Measurements from ENCODE around the gene PGM3.

PGM3 gene

DNA sequence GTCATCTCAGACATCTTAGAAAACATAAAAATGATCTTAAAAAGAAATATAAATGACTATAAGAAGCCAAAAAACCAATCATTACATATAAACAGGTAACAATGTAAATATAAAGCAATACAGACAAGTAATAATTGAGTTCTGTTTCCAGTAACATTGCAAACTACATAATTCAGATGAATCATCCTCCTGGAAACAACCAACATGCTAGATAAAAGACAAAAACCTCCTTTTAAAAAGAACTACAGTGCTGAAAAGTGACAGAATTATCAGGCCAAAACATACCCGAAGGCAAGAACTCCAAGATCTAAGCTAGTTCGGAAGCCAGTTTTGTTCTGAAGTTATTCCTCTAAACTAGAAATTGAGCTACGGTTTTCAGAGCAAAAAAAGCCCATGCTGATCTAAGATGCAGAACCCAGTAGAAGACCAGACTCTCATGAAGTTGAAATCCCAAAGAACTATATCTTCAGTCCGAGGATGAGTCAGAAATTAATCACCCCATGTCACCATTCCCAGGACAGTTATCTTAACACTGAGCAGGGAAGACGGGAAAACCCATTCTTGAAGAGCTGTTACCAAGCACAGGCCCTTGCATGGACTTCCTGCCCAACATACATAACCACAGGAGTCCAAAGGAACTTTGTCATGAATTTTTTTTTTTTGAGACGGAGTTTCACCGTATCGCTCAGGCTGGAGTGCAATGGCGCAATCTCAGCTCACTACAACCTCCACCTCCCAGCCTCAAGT lies 9.8 kb downstream of the PGM3 start:
- DNase-seq: no peak

DNA sequence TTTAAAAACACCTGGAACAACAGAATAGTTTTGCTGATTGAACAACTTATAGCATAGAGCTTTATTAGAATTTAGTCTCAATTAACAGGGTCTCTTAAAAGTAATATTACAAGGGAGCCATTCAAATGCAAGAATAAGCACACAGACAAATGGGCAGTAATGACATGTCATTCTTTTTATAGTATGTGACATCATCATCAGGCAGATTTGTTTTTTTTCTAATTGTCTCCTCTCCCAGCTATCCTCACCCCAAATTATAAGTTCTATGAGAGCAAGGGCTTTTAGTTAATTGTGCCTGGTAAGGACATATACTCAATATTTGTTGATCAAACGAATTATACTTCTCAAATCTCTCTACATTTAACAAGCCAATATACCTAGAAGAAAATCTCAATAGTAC lies 11.0 kb downstream of the PGM3 start:
- DNase-seq: no peak

DNA sequence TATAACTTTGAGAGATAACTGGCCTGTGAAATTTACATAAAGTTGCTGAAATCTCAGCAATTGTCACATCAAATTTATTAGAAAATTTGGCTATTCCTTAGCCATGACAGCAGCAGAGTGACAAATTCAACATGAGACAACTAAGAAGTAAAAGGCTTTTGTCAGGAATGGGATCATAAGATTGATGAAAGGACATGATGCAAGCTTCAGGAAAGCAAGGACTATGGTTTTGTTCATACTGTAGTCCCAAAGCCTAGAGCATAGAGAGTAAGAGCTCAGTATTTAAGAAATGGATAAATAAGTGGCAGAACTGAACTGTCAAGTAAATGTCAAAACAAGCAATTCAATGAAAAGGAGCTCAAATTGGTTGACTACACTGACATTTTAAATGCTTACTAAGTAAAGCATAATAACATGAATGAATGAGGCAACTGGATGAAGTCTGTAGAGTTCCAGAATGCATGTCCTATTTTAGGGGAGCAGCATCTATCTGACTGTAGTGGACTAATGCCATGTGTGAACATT lies 12.6 kb downstream of the PGM3 start:
- DNase-seq: no peak

DNA sequence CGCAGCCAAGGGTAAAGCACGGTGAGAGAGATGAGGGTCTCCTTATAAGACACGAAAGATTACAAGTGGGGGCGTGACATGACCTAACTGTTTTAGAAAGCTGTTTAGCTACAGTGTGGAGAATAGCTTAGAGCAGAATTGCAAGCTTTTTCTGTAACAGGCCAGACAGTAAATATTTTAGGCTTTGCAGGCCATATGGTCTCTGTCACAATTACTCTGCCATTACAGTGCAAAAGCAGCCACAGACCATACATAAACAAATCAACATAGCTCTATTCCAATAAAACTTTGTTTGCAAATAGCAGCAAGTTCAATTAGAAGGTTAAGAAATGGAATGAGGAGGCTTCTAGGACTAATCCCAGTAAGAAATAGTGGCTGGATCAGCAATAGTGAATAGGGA lies 16.8 kb downstream of the PGM3 start:
- no peak for DNase-seq

DNA sequence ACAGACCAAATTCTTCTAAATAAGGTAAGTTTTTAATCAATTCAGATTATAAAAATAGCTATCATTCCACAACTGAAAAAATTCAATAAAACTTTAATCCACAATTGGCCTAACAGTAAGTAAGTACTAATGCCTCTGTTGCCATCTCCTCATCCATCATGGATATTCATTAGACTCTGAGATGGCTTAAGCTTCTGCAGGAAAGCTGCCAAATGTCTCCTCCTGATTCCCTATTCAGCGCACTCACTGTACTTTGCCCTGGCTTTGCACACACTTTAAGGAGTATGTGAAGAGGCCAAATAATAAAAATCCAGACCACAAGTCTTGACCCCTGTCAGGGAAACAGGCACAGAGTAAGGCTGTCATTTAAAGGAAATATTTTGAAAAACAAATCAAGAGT lies 23.6 kb downstream of the PGM3 start:
- no peak for DNase-seq

DNA sequence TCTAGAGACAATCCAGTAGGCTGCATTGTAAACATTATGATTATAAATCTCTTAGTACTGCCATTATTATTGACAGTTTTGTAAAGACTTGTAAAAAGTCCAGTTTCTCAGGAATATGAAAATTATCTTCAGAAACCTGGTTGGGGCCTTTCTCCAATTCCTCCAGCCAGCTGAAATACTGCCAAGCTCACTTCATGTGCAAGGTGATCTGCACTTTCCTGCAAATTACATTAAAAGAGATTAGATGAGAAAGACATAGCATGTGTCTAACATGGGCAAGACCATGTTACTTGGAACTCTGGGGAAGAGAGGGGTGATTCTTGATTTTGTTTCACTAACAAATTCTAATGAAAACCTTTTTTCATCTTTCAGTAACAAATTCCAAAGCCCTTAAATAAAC lies 24.0 kb downstream of the PGM3 start:
- no peak for DNase-seq

DNA sequence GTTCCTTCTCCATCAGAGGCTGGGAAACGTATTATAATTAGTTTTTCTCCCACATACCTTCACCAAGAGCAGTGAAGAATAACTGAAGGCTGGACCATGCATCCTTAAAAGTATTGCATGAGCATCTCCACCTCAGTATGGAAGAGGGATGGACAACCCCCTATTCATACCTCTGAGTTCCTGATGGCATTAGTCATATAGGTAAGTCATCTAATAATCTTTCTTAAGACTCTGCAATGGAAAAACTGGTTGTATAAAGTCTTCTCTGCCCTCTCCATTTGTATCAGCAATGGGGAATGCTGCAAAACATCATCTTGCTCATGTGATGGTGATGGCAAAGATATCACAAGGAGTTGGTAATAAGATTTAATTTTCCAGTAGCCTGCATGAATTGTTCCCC lies 24.5 kb downstream of the PGM3 start:
- DNase-seq: no peak

DNA sequence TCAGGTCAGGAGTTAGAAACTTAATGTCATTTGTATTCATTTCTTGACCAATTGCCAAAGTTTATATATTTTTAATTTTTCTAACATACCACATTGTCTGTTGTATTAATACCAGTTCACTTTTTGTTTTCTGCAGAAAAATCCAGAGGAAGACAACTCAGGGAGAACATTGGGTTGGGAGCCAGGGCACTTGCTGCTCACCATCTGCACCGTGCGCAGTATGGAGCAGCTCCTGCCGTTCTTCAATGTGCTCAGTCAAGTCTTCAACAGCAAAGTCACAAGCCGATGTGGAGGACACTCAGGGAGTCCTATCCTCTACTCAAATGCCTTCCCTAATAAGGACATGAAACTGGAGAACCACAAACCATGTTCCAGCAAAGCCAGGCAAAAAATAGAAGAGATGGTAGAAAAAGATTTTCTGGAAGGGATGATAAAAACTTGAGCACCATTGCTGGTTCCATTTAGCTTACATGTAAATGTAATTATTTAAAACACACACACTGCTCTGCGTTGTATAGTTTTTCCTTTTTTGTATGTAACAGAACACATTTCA lies 25.3 kb downstream of the PGM3 start:
- DNase-seq: no peak

DNA sequence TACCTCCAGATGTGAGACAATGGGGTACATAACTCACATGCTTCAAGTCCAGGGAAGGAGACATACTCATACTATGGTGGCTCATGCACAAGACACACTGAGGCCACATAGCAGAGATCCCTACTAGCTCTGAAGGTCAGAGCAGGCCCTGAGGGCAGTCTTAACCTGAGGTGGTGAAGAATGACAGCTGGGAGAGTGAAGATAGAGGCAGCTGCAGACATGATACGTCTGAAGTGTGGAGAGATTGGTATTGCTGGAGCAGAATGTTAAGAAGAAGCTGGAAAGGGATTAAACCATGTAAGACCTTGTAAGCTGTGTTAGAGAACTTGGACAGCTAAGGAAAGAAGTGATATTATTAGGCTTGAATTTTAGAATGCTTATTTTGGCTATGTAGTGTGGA lies 32.9 kb downstream of the PGM3 start:
- DNase-seq: no peak

DNA sequence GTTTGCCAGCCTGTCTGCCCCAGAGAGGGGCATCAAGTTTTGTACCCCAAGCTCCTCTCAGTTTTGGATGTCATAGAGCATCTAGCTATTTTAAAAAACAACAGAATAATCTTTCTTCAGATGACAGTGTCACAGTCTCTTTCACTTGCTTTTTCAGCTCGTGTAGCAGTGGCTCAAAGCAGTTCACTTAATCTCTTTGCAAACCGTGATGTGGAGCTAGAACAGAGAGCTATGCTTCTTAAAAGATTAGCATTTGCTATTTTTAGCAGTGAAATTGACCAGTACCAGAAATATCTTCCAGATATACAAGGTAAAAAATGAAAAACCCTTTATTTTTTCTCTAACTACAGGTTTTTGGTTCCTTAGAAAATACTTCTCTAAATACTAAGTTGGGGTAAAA lies 37.3 kb downstream of the PGM3 start:
- DNase-seq: no peak

DNA sequence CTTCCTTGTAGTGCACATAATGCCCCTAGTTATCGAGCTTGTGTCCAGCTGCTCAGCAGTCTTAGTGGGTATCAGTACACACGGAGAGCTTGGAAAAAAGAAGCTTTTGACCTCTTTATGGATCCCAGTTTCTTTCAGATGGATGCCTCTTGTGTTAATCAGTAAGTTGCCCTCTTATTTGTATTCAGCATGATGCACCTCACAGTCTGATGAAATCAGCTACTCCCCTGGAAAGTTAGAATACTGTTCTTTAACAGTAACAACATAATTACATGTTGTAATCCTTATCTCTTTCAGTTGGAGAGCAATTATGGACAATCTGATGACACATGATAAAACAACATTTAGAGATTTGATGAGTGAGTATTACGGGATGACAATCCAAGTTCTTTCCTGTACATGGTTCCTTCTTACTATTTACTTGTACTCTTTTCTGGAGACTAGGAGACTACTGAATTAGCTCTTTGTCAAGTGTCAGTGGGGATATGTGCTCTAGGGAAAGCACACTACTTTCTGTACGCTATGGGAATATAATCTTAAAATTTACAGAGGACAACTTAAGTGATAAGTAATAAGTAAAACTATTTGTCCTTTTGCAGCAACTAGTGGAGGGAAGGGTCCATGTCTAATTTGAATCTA lies 39.1 kb downstream of the PGM3 start:
- DNase-seq: no peak

DNA sequence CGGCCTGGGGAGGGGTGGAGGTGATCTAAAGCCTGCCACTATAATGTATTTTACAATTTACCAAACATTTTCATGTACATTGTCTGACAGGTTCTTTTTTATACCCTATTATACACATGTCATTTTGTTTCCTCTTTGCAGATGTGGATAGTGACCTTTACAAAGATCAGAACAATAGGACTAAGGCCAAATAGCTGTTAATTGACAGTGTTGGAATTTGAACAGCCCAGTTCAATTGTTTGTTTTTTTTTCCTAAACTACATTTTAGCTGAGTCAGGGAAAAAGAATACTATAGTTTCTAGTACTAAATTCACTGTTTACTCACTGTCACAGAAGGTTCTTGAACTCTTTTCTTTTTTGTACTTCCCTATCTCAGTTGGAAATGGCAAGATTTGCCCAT lies 40.2 kb downstream of the PGM3 start:
- no peak for DNase-seq

DNA sequence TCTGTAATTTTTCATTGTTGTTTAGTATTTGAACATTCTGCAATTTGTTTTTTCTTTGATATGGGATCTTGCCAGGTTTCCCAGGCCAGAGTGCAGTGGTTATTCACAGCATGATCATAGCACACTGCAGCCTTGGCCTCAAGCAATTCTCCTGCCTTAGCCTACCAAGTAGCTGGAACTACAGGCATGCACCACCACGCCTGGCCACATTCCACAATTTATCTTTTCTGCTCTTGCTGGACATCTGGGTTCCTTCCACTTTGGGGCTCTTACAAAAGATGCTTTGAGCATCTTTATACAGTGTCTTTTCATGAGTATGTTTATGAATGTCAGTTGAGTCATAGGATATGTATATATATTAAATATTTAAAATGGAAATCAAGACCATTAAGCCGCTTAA lies 42.0 kb downstream of the PGM3 start:
- DNase-seq: no peak

DNA sequence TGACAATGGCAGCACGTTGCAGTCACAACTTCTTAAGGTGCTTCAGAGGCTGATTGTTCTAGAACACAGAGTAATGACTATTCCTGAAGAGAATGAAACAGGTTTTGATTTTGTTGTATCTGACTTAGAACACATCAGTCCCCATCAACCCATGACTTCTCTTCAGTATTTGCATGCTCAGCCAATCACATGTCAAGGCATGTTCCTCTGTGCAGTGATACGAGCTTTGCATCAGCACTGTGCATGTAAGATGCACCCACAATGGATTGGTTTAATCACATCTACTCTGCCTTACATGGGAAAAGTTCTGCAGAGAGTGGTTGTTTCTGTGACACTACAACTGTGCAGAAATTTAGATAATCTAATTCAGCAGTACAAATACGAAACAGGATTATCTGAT lies 54.3 kb downstream of the PGM3 start:
- DNase-seq: no peak

DNA sequence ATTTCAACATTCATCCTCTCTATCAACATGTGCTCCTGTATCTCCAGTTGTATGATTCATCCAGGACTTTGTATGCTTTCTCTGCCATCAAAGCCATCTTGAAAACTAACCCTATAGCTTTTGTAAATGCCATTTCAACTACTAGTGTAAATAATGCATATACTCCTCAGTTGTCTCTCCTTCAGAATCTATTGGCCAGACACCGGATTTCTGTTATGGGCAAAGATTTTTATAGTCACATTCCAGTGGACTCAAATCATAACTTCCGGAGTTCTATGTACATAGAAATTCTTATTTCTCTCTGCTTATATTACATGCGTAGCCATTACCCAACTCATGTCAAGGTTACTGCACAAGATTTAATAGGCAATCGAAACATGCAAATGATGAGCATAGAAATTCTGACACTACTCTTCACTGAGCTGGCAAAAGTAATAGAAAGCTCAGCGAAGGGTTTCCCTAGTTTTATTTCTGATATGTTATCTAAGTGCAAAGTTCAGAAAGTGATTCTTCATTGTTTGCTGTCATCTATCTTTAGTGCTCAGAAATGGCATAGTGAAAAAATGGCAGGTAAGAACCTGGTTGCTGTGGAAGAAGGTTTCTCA lies 54.8 kb downstream of the PGM3 start:
- no peak for DNase-seq

DNA sequence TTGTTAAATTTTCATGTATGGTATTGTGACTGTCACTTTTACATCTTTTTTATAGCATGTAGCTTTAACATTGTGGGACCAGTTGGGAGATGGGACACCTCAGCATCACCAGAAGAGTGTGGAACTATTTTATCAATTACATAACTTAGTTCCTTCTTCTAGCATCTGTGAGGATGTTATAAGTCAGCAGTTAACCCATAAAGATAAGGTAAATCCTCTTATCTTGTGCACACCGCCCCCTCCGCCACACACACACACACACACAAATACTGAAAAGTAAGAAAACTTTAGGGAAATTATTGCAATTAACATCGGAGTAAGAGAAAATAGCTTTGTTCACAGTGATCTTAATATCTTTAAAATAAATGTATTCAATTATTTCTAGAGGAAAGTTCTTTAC lies 60.9 kb downstream of the PGM3 start:
- no peak for DNase-seq

DNA sequence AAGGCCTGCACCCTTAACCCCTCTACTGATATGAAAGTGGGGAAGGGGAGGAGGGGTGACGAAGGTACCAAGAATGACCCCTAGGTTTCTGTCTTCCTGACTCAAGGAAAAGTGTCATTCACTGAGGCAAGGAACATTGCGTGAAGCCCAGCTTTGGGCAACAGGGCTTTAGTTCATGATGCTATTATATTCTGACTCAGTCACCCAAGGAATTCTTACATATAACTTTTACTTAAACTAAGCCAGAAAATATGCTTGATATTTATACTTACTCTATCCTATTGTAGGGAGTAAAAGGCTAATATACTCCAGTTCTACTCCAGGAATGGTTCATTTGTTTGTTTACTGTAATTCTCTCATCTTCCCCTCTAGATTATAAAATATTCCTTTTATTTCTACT lies 65.1 kb downstream of the PGM3 start:
- no peak for DNase-seq

DNA sequence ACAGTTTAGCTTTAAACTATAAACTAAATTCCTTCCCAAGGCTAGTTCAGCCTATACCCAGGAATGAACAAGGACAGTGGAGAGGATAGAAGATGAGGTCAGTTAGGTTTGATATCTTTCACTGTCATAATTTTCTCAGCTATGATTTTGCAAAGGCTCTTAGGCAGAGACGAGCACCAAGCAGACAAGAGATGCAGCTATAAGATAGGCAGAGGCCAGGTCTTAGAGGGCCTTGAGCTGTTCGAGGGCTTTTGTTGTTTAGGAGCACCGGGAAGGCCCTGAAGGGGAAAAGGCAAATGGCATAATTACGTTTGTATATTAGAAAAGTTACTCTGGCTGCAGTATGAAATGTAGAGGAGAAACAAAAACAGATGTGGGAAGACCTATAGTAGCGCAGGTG lies 65.8 kb downstream of the PGM3 start:
- no peak for DNase-seq

DNA sequence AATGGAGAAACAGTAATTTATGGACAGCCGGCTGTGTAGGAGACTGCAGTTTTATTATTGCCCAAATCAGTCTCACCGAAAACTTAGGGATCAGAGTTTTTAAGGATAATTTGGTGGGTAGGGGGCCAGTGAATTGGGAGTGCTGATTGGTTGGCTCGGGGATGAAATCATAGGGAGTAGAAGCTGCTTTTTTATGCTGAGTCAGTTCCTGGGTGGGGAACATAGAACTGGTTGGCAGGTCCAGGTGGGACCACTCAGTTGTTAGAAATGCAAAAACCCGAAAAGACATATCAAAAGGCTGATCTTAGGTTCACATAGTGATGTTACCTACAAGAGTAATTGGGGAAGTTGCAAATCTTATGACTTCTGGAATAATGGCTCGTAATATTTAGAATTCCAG lies 66.3 kb downstream of the PGM3 start:
- no peak for DNase-seq

DNA sequence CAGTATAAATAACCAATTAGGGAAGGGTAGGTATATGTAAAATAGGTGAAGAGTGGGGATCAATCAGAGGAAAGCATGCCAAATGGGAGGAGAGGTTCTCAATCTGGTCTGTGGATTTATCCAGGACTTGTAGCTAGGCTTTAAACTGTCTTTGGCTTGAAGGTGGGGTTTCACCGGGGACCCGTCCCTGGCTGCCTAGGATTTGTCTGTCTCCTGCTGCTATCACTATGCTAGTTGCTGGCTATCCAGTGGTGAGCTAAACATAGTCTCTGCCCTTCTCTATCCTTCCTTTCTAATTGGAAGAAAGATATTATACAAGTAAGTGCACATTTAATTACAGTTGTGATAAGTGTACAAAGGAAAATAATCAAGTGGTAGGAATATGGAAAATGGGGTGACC lies 66.8 kb downstream of the PGM3 start:
- no peak for DNase-seq

DNA sequence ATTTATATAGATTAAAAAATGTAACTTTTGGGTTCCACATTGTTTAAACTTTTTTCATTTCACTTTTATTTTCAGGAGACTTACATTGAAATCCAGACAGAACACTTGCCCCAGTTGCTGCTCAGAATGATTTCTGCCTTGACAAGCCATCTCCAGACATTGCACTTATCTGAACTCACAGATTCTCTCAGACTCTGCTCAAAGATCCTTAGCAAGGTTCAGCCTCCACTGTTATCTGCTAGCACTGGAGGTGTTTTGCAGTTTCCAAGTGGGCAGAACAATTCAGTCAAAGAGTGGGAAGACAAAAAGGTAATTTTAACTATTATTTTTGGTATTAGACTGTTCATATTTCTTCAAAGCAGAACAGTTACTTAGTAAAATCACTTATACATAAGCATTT lies 67.6 kb downstream of the PGM3 start:
- no peak for DNase-seq

DNA sequence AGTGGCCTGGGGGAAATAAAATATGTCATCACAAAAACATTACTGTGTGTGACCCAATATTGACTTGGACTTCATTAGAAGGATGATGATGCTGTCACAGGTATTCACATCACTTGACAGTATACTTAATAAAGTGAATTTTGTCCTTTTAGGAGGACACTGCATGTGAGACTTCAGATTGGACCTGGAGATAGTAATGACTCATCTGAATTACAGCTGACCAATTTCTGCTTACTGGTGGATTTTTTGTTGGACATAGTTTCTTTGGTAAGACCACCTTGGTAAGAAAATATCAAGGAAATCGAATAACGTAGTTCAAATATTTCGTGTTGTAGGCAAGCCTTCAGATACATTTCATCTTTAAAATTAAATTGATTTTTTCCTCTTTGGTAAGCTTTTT lies 68.5 kb downstream of the PGM3 start:
- no peak for DNase-seq

DNA sequence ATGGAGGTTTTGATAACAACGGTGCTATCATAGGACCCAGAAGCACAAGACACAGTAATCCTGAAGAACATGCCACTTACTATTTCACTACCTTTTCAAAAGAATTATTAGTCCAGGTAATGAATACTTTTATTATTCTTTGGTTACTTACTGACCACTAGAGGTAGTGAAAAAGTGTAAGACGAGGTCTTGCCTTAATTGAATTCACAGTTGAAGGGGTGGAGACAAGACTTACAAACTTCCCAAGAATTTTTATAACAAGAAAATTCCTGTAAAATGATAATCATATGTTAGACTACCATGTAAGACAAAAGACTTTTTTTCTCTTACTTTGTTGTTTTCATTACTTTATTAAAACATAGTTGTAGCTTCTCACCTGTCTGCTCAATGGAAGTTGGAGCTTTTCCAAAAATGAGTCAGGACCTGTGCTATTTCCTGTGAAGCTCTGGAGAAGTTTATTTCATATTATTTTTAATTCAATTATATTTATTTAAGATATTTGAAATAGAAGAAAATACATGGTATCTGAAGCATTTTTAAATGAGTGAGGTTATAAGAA lies 73.2 kb downstream of the PGM3 start:
- no peak for DNase-seq

DNA sequence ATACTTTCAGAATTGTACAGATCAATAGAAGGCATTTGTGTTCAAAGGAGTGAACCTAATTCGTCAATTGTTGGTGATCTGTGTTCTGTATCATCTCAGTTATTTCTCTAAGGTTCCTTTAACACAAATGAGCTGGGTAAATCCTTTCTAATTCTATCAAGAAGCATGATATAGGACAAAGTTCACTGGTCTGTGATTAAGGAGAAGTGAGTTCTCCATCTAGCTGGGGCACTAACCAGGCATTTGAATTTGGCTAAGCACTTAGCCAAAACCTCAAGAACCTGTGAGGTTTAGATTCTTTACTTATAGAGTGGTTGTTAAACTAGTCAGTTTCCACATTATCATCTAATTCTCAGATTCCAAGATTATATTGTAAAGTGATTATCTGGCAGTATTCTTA lies 75.3 kb downstream of the PGM3 start:
- DNase-seq: no peak

Measured in right hindlimb (tissue), 1 donor.